Transverse colon (tissue), 4 donors: Measurements from ENCODE around the gene ADGRA1. TPM values are rescaled to one million over a fixed set of nuclear protein-coding genes. Genes with fewer than 3 reads are reported as not detected.

Experiments used
- DNase-seq: peaks from one replicate; pipeline ENCODE4 v3.0.0-alpha.2; 2019
- H3K27ac ChIP-seq, 4 donors: fragments of 200-600 bp; sonication (generic); 2 replicates each; pipeline ENCODE4 v1.5.1; 2016 to 2018; ENCODE audit warnings: inconsistent platforms in 4 of 4
- H3K27me3 ChIP-seq: fragments of 200-600 bp; sonication (generic); 2 replicates; pipeline ENCODE4 v1.5.1; 2017; ENCODE audit warnings: inconsistent platforms
- H3K36me3 ChIP-seq, 4 donors: fragments of 200-600 bp; sonication (generic); 2 replicates each; pipeline ENCODE4 v1.5.1; 2017 to 2019; ENCODE audit warnings: inconsistent platforms in 4 of 4
- H3K4me1 ChIP-seq, 4 donors: fragments of 200-600 bp; sonication (generic); 2 replicates each; pipeline ENCODE4 v1.5.1; 2017 to 2020; ENCODE audit warnings: inconsistent platforms in 4 of 4
- H3K4me3 ChIP-seq, 4 donors: fragments of 200-600 bp; sonication (generic); 1 replicate in 1 of 4; 2 replicates in 3 of 4; pipeline versions ENCODE4 v1.5.1 to v1.6.1; 2017 to 2019; ENCODE audit warnings: inconsistent platforms in 4 of 4
- H3K9me3 ChIP-seq, 2 donors: fragments of 200-600 bp; sonication (generic); 2 replicates each; pipeline ENCODE4 v1.5.1; 2017 to 2019; ENCODE audit warnings: inconsistent platforms in 2 of 2
- EP300 ChIP-seq: sonication (generic); formaldehyde crosslinking; IDR thresholded peaks from one replicate; pipeline ENCODE4 v1.6.1; 2017; ENCODE audit warnings: antibody characterized with exemption, low read depth
- POLR2A ChIP-seq: fragments of 450-650 bp; IDR thresholded peaks from one replicate; pipeline ENCODE4 v1.6.1; 2016; ENCODE audit warnings: antibody characterized with exemption, mild to moderate bottlenecking, moderate library complexity
- POLR2AphosphoS5 ChIP-seq, 3 donors: sonication (generic); formaldehyde crosslinking; IDR thresholded peaks; one replicate each; pipeline ENCODE4 v1.6.1; 2016; ENCODE audit warnings: antibody characterized with exemption in 3 of 3
- WGBS, 2 donors: methylation state at CpG; one replicate each; pipeline ENCODE4 v1.1.5; 2018; ENCODE audit warnings: low coverage in 1 of 2; 5-methylcytosine and 5-hydroxymethylcytosine counted together
- in situ Hi-C, 4 donors: fragments of 200-750 bp; cut with MboI; loops; one replicate each; pipeline versions ENCODE4 v1.15.0 to v1.15.1; 2017; ENCODE audit warnings: low sequenced_read_pairs in 3 of 4, low pct_ligation_motif_present in 1 of 4, low pct_unique_long_range_greater_than_20kb in 1 of 4
- intact Hi-C: fragments of 100-400 bp; cut with DNase I; formaldehyde crosslinking; loops from one replicate; pipeline ENCODE4 v1.15.1; 2023; ENCODE audit warnings: low total_unique reads
- total RNA-seq, 4 donors: library from RNA; depleted of rRNA; stranded (reverse); fragments of >200 nt; gene quantifications; one replicate each; pipeline ENCODE4 v1.1.0, GENCODE V29; 2016
- TF ChIP-seq, protein P1 (sequence below), 5 experiments: fragments of 200-600 bp in 3 of 5; fragments of 450-650 bp in 2 of 5; sonication (generic) in 3 of 5; IDR thresholded peaks; 1 replicate in 2 of 5; 2 replicates in 3 of 5; pipeline ENCODE4 v1.5.1; 2016 to 2017; ENCODE audit warnings: antibody characterized with exemption in 5 of 5, inconsistent platforms in 3 of 5, mild to moderate bottlenecking in 2 of 5, moderate library complexity in 1 of 5

The ADGRA1 gene
- total RNA-seq, 4 donors from 2014 or later, result 0.16 TPM; not detected in 3

DNA sequence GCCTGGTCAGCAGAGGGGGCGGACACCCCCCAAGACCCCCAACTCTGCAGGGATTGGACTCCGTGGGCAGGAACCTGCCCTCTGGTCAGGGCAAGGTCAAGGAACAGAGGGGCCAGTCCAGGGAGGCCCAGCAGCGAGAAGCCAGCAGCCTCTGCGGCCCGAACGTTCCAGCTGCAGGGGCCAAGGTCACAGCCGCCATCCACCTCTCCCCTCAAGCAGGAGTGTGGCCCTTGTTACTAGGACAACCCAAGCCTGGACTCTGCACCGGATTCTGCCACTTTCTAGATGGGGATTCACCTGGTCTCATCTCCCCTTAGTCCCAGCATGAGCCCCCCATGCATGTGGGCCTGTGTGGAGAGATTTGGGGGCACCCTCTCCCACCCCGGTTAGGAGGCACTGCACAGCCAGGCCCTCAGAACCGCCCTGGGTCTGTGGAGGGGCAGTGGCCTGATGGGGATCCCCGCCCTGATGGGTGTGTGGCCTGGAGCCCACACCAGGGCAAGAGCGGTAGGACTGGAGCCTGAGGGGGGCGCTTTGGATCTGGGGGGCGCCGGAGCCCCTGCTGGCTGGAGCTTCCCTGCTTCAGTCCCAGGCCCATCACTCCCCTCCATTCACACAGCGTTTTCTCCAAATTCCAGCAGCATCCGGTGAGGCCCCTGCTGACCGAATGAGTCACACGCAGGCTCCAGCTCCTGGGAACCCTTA lies 18.1 kb downstream of the ADGRA1 start:
- intact Hi-C loops (no loop called here), in situ Hi-C loops (loop anchor here in 2 of 4 donors (25.0 kb wide), 1 partner anchor 169 kb away; the partner anchor contains the start of gene CFAP46 (in 2 of the 2))
- no peak for TF ChIP-seq POLR2A
- no peak for TF ChIP-seq POLR2AphosphoS5 (IDR thresholded peaks at IDR 0.05)
- TF ChIP-seq EP300, result no peak
- TF ChIP-seq, protein P1, sequence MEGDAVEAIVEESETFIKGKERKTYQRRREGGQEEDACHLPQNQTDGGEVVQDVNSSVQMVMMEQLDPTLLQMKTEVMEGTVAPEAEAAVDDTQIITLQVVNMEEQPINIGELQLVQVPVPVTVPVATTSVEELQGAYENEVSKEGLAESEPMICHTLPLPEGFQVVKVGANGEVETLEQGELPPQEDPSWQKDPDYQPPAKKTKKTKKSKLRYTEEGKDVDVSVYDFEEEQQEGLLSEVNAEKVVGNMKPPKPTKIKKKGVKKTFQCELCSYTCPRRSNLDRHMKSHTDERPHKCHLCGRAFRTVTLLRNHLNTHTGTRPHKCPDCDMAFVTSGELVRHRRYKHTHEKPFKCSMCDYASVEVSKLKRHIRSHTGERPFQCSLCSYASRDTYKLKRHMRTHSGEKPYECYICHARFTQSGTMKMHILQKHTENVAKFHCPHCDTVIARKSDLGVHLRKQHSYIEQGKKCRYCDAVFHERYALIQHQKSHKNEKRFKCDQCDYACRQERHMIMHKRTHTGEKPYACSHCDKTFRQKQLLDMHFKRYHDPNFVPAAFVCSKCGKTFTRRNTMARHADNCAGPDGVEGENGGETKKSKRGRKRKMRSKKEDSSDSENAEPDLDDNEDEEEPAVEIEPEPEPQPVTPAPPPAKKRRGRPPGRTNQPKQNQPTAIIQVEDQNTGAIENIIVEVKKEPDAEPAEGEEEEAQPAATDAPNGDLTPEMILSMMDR (IDR thresholded peaks at IDR 0.05), result no peak
- DNase-seq, result no peak
- Histone ChIP-seq H3K9me3 (peaks cover 13 to 14% of the 10 kb centered on the region in 2 donors), H3K36me3 (no peaks in the 10 kb centered on the region), H3K27ac (no peak overlapping the region), H3K4me3 (no peak overlapping the region), H3K4me1 (peaks cover 0 to 2% (median 0%) of the 10 kb centered on the region in 4 donors), H3K27me3 (peaks cover 21% of the 10 kb centered on the region)
- 82% methylated on average over 18 of the region's 19 CpGs; no CpG with 5 or more reads in 1 of the 2 donors for WGBS, 2 donors

DNA sequence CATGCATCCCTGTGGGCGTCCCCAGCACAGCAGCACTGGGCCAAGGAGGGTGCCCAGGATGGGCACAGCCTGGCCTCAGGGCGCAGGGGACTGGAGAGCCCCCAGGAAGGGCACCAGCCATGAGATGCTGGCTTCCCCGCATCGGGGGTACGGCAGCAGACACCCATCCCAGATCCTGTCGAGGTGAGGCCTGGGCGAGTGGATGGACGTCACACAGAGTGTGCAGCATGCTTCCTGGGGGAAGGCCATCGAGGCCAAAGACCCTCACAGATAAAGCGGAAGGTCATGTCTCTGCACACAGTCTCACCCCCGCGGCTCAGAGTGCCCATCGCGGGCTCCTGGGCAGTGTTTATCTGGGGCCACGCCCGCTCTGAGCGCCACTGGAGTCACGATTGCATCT lies 18.8 kb downstream of the ADGRA1 start:
- Histone ChIP-seq H3K27me3 (peaks cover 14% of the 10 kb centered on the region), H3K27ac (no peak overlapping the region), H3K4me3 (no peak overlapping the region), H3K36me3 (no peaks in the 10 kb centered on the region), H3K9me3 (peaks cover 13 to 14% of the 10 kb centered on the region in 2 donors), H3K4me1 (no peaks in the 10 kb centered on the region)
- intact Hi-C loops, result no loop called here
- TF ChIP-seq EP300 (no peak), POLR2AphosphoS5 (IDR thresholded peaks at IDR 0.05) (no peak), POLR2A (no peak)
- TF ChIP-seq, protein P1 (IDR thresholded peaks at IDR 0.05), result no peak
- in situ Hi-C loops, result loop anchor here in 2 of 4 donors (25.0 kb wide), 1 partner anchor 169 kb away; the partner anchor contains the start of gene CFAP46 (in 2 of the 2)
- DNase-seq, result no peak
- WGBS, 2 donors, result 93% methylated on average over 18 of the region's 18 CpGs; no CpG with 5 or more reads in 1 of the 2 donors

DNA sequence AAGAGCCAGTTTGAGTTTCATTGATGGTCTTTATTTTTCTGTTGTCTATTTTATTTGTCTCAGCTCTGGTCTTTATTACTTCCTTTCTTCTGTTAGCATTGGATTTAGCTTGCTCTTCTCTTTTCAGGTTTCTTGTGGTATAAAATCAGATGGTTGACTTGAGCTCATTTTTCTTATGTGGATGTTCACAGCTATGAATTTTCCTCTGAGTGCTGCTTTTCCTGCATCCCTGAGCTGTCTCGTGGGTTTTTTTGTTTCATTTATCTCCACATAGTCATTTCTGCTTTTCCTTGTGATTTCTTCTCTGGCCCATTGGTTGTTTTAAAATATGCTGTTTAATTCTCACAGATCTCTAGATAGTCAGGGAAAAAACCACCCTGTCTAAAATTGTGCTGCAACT lies 19.7 kb downstream of the ADGRA1 start:
- Histone ChIP-seq H3K27me3 (peaks cover 8% of the 10 kb centered on the region), H3K36me3 (no peaks in the 10 kb centered on the region), H3K4me1 (no peaks in the 10 kb centered on the region), H3K9me3 (peaks cover 13 to 14% of the 10 kb centered on the region in 2 donors), H3K27ac (no peak overlapping the region), H3K4me3 (no peak overlapping the region)
- in situ Hi-C loops (loop anchor here in 2 of 4 donors (25.0 kb wide), 1 partner anchor 170 kb away; the partner anchor contains the start of gene CFAP46 (in 2 of the 2)), intact Hi-C loops (no loop called here)
- TF ChIP-seq, protein P1 (IDR thresholded peaks at IDR 0.05), result no peak
- no peak for TF ChIP-seq POLR2A
- TF ChIP-seq POLR2AphosphoS5 (IDR thresholded peaks at IDR 0.05), result no peak
- no peak for TF ChIP-seq EP300
- 82 to 83% methylated on average over 1 of the region's 1 CpG for WGBS, 2 donors
- DNase-seq, result no peak

DNA sequence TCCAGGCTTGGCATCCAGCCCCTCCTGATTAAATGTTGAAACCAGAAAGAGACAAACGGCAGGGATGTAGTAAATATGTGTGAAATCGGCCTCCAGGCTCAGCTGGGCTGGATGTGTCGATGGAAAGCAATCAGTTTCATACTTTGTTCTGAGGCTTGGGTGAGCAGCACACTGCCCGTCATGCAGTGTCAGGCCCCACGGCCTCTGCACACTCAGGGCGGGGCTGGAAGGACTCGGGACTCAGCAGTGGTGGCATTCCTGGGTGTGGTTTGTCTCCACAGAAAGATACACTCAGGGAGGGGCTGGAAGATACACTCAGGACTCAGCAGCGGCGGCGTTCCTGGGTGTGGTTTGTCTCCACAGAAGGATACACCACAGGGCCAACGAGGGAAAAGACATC lies 22.0 kb downstream of the ADGRA1 start:
- TF ChIP-seq, protein P1 (IDR thresholded peaks at IDR 0.05), result no peak
- TF ChIP-seq POLR2AphosphoS5 (IDR thresholded peaks at IDR 0.05) (no peak), POLR2A (no peak), EP300 (no peak)
- WGBS, 2 donors, result 49% methylated on average over 9 of the region's 11 CpGs; no CpG with 5 or more reads in 1 of the 2 donors
- no peak overlapping the region for H3K27ac ChIP-seq
- DNase-seq, result no peak
- intact Hi-C loops (no loop called here), in situ Hi-C loops (loop anchor here in 2 of 4 donors (25.0 kb wide), 1 partner anchor 172 kb away; the partner anchor contains the start of gene CFAP46 (in 2 of the 2))
- peaks cover 13 to 14% of the 10 kb centered on the region in 2 donors for H3K9me3 ChIP-seq
- H3K27me3 ChIP-seq, result peaks cover 3% of the 10 kb centered on the region
- H3K4me1 ChIP-seq, result no peaks in the 10 kb centered on the region
- H3K4me3 ChIP-seq, result no peak overlapping the region
- H3K36me3 ChIP-seq, result no peaks in the 10 kb centered on the region
